ENCODE measurements around the gene TRIM50.

DNA sequence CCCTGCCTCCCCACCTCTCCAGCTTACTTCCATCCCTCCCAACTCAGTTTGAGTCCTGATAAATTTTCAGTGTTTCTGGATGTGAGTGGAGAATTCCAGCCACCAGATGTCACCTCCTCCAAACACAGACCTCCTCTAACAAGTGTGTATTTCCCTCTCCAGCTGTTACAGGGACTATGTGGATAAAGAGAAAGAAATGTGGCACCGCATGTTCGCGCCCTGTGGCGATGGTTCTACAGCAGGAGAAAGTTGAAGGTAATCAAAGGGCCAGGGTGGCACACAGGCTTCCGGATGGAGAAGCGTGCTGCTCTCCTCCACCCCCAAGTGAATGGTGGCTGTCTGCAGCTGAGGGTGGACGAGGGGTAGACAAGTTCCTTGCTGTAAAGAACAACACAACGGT is 14.8 kb upstream of the TRIM50 start:
- TF ChIP-seq, protein P1, sequence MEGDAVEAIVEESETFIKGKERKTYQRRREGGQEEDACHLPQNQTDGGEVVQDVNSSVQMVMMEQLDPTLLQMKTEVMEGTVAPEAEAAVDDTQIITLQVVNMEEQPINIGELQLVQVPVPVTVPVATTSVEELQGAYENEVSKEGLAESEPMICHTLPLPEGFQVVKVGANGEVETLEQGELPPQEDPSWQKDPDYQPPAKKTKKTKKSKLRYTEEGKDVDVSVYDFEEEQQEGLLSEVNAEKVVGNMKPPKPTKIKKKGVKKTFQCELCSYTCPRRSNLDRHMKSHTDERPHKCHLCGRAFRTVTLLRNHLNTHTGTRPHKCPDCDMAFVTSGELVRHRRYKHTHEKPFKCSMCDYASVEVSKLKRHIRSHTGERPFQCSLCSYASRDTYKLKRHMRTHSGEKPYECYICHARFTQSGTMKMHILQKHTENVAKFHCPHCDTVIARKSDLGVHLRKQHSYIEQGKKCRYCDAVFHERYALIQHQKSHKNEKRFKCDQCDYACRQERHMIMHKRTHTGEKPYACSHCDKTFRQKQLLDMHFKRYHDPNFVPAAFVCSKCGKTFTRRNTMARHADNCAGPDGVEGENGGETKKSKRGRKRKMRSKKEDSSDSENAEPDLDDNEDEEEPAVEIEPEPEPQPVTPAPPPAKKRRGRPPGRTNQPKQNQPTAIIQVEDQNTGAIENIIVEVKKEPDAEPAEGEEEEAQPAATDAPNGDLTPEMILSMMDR (conservative IDR thresholded peaks at IDR 0.05; ENCODE audit: low read length) = no peak
- no peak for TF ChIP-seq EZH2phosphoT487 (IDR thresholded peaks at IDR 0.05; ENCODE audit: borderline replicate concordance)
